Measurements from ENCODE around the gene WNT9A.

DNA sequence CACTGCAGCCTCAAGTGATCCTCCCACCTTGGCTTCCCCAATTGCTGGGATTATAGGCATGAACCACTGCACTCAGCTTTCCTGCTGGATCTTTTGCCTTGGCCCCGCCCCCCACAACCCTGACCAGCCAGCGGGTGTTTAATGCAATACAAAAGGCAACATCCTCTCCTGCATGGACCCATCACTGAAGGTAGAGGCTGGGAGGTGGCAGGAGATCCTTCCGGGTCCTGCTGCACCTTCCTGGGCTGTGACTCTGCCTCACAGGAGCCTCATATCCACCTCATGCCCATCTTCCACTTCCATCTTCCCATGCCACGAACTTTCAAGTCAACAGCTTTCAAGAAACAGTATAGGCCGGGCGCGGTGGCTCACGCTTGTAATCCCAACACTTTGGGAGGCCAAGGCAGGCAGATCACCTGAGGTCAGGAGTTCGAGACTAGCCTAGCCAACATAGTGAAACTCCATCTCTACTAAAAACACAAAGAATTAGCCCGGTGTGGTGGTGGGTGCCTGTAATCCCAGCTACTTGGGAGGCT, 11.7 kb upstream of the WNT9A start:
- TF ChIP-seq, protein P1, sequence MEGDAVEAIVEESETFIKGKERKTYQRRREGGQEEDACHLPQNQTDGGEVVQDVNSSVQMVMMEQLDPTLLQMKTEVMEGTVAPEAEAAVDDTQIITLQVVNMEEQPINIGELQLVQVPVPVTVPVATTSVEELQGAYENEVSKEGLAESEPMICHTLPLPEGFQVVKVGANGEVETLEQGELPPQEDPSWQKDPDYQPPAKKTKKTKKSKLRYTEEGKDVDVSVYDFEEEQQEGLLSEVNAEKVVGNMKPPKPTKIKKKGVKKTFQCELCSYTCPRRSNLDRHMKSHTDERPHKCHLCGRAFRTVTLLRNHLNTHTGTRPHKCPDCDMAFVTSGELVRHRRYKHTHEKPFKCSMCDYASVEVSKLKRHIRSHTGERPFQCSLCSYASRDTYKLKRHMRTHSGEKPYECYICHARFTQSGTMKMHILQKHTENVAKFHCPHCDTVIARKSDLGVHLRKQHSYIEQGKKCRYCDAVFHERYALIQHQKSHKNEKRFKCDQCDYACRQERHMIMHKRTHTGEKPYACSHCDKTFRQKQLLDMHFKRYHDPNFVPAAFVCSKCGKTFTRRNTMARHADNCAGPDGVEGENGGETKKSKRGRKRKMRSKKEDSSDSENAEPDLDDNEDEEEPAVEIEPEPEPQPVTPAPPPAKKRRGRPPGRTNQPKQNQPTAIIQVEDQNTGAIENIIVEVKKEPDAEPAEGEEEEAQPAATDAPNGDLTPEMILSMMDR (IDR thresholded peaks at IDR 0.05): no peak
- TF ChIP-seq POLR2A (IDR thresholded peaks at IDR 0.05) (no peak), POLR2AphosphoS5 (IDR thresholded peaks at IDR 0.05) (no peak)
